ENCODE data around the gene CCDC3.
"Not testable (repeated sequence)": the region's sequence is repeated elsewhere in the genome, so short reads cannot be mapped to it uniquely, and the experiment has no call there.

The CCDC3 gene

GRCh38 chr10:13037832-13038231 is 36.3 kb upstream of the CCDC3 start:
- Histone ChIP-seq H3K27ac (replicated peaks) (no peak overlapping the region), H3K4me3 (replicated peaks; ENCODE audit: insufficient read depth, low read length) (no peak overlapping the region), H3K27me3 (ENCODE audit: insufficient read depth, poor library complexity, severe bottlenecking) (no peaks in the 10 kb centered on the region)
- no peak for DNase-seq (ENCODE audit: low read depth in 1 of 2, low spot score in 1 of 2)
- TF ChIP-seq, protein P1, sequence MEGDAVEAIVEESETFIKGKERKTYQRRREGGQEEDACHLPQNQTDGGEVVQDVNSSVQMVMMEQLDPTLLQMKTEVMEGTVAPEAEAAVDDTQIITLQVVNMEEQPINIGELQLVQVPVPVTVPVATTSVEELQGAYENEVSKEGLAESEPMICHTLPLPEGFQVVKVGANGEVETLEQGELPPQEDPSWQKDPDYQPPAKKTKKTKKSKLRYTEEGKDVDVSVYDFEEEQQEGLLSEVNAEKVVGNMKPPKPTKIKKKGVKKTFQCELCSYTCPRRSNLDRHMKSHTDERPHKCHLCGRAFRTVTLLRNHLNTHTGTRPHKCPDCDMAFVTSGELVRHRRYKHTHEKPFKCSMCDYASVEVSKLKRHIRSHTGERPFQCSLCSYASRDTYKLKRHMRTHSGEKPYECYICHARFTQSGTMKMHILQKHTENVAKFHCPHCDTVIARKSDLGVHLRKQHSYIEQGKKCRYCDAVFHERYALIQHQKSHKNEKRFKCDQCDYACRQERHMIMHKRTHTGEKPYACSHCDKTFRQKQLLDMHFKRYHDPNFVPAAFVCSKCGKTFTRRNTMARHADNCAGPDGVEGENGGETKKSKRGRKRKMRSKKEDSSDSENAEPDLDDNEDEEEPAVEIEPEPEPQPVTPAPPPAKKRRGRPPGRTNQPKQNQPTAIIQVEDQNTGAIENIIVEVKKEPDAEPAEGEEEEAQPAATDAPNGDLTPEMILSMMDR (IDR thresholded peaks at IDR 0.05; ENCODE audit: insufficient read depth, low read length) = no peak
- TF ChIP-seq SPI1 (IDR thresholded peaks at IDR 0.05; ENCODE audit: borderline replicate concordance, low read depth) = no peak
- TF ChIP-seq GABPA (IDR thresholded peaks at IDR 0.05; ENCODE audit: low read depth) = no peak
- TF ChIP-seq REST (IDR thresholded peaks at IDR 0.05; ENCODE audit: insufficient replicate concordance, low read depth) = no peak
- TF ChIP-seq POLR2AphosphoS5 (IDR thresholded peaks at IDR 0.05; ENCODE audit: low read depth) = no peak

- no peak for DNase-seq (ENCODE audit: low read depth in 1 of 2, low spot score in 1 of 2)
- Histone ChIP-seq H3K4me3 (replicated peaks; ENCODE audit: insufficient read depth, low read length) (no peak overlapping the region), H3K27me3 (ENCODE audit: insufficient read depth, poor library complexity, severe bottlenecking) (no peaks in the 10 kb centered on the region), H3K27ac (replicated peaks) (no peak overlapping the region)
- TF ChIP-seq SPI1 (IDR thresholded peaks at IDR 0.05; ENCODE audit: borderline replicate concordance, low read depth) = no peak
- no peak for TF ChIP-seq POLR2AphosphoS5 (IDR thresholded peaks at IDR 0.05; ENCODE audit: low read depth)
- TF ChIP-seq REST (IDR thresholded peaks at IDR 0.05; ENCODE audit: insufficient replicate concordance, low read depth) = no peak
- no peak for TF ChIP-seq GABPA (IDR thresholded peaks at IDR 0.05; ENCODE audit: low read depth)
- TF ChIP-seq, protein P1 (IDR thresholded peaks at IDR 0.05; ENCODE audit: insufficient read depth, low read length) = no peak
Measured at GRCh38 chr10:13036841-13037240, 35.3 kb upstream of the CCDC3 start.

DNA sequence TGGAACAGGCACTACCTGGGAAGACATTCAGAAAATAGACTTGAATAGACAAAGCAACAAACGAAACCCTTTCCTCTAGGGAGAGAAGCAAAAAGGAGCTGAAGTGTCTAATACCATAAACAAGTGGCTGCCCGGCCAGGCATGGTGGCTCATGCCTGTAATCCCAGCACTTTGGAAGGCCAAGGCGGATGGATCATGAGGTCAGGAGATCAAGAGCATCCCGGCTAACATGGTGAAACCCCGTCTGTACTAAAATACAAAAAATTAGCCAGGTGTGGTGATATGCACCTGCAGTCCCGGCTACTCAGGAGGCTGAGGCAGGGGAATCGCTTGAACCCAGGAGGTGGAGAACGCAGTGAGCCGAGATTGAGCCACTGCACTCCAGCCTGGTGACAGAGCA is 34.2 kb upstream of the CCDC3 start:
- DNase-seq (ENCODE audit: low read depth in 1 of 2, low spot score in 1 of 2); H3K4me3 ChIP-seq (replicated peaks; ENCODE audit: insufficient read depth, low read length); H3K27ac ChIP-seq (replicated peaks): not testable (repeated sequence)

DNA sequence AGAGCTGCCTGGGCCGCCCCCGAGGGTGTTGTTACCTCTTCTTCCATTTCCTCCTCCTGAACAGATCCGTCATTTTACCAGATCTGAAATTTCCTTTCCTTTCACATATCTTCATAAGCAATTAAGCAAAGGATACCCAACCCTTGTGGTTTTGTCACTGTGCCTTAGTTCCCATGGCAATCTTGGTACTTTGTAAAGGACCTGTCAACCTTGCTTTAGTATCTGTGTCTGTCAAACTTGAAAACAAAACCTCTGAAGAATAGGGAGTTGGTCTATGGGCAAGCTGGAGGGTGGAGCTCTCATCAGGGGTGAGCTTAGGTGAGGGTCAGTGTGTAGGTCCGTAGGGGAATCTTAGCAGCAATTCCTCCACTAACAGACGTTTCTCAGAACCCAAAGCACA is 25.4 kb upstream of the CCDC3 start:
- Histone ChIP-seq H3K27me3 (ENCODE audit: insufficient read depth, poor library complexity, severe bottlenecking) (no peaks in the 10 kb centered on the region), H3K4me3 (replicated peaks; ENCODE audit: insufficient read depth, low read length) (no peak overlapping the region), H3K27ac (replicated peaks) (no peak overlapping the region)
- TF ChIP-seq GABPA (IDR thresholded peaks at IDR 0.05; ENCODE audit: low read depth) (no peak), POLR2AphosphoS5 (IDR thresholded peaks at IDR 0.05; ENCODE audit: low read depth) (no peak), SPI1 (IDR thresholded peaks at IDR 0.05; ENCODE audit: borderline replicate concordance, low read depth) (no peak), REST (IDR thresholded peaks at IDR 0.05; ENCODE audit: insufficient replicate concordance, low read depth) (no peak)
- TF ChIP-seq, protein P1 (IDR thresholded peaks at IDR 0.05; ENCODE audit: insufficient read depth, low read length) = no peak
- DNase-seq (ENCODE audit: low read depth in 1 of 2, low spot score in 1 of 2) = no peak

More for the DNA sequence above, 34.2 kb upstream of the CCDC3 start:
- H3K27me3 ChIP-seq (ENCODE audit: insufficient read depth, poor library complexity, severe bottlenecking) = not testable (repeated sequence)

All from HL-60 (cell line).